SHP77 treated with DMSO at 0.1 percent for 48 hours (cell line): ENCODE data around the gene LAMB1.
"Not testable (repeated sequence)": the region's sequence is repeated elsewhere in the genome, so short reads cannot be mapped to it uniquely, and the experiment has no call there.

Experiments used
- DNase-seq: peaks from one replicate; lab custom pipeline; 2025; lab: John Stamatoyannopoulos, UW

Gene LAMB1

DNA sequence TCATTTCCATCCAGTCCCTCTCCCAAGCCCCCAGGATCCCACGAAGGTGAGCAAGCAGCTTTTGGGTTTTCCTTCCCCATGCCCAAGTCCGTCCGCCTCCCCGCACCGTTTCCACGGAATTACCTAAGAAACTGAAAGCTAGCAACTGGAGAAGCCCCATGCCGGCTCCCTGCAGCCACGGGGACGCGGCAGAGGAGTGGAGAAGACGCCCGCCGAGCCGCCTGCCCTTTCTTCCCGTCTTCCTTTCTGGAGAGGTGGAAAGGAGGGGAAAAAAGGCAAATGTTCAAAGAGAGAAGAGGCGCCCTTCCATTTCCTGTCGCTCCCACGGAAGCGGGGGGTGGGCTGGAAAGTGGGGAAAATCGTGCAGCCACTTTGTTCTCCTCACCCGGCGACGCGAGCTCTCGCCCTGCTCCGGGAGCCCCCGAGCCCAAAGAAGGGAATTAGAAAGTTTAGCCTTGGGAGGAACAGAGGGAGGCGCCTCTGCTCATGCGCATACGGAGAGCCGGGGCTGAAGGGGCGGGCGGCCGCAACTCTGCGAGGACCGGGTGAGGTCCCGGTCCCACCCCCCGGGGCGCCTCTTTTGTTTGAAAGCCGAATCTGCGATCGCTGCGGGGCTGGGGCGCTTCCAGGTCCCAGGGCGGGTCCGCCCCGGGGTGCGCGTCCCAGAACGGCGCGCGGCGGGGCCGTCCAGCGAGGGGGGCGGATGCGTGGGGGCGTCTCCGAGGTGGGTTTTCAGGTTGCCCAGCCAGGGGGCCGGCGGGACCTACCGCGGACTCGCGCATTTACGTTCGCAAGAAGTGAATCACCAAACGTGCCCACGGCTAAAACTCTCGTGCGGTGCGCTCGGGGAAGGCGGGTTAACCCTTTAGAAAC, at the start of gene LAMB1:
TSS of gene LAMB1 (minus strand) at position 436 of the 873 bp plus-strand sequence. CDS start at position 160, 276 bp downstream.
- no peak for DNase-seq

GRCh38 chr7:108051454-108051853, 48.5 kb upstream of the LAMB1 start:
- no peak for DNase-seq

DNA sequence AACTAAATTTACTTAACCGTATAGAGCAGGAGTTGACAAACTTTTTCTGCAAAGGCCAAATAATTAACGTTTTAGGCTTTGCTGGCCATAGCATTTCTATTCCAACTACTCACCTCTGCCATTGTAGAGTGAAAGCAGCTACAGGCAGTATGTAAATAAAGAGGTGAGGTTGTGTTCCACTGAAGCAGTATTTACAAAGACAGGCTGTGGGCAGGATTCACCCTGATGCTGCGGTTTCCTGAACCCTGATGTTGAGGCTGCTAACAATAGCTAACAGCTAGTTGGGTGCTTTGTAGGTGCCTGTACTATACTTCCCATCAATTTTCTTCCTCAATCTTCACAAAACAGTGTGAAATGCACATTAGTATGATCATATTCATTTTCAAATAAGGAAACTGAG, 47.0 kb upstream of the LAMB1 start:
- no peak for DNase-seq

DNA sequence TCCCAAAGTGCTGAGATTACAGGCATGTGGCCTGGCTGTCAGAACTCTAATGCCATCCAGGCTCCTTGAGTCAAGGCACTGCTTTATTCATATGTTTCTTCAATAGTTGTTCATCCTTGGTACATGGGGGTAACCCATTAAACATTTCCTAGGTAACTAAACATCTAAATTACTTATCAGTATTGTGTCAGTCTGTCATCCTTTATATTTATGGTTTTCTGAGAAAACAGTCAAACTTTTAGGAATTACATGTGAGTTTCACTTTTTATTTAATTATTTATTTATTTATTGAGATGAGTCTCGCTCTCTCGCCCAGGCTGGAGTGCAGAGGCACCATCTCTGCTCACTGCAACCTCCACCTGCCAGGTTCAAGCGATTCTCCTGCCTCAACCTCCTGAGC, 45.5 kb upstream of the LAMB1 start:
- no peak for DNase-seq

GRCh38 chr7:108046952-108047506, 44.1 kb upstream of the LAMB1 start:
- DNase-seq, result no peak

- DNase-seq, result no peak
Observed at GRCh38 chr7:108045669-108046068, 42.7 kb upstream of the LAMB1 start.

- DNase-seq, result no peak
Observed at GRCh38 chr7:108045154-108045553, 42.2 kb upstream of the LAMB1 start.

- no peak for DNase-seq
Observed at GRCh38 chr7:108044345-108044744, 41.4 kb upstream of the LAMB1 start.

DNA sequence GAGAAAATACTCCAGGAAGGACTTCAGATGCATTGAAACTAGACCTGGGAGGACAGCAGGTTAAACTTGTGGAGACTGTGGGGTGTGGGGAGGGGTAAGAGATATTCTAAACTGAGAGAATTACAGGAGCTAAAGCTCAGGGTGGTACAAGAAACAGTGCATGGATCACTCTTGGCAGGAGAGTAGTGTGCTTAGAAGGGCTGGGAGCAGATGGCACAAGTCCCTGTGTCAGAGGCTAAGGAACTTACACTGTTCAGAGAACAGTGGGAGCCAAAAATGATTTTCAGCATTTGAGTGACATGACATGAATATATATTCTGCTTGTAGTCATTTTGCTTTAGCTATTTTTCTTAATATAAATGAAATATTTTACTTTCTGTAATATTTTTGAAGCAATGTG, 36.0 kb upstream of the LAMB1 start:
- DNase-seq, result no peak

GRCh38 chr7:108037741-108038140, 34.8 kb upstream of the LAMB1 start:
- no peak for DNase-seq

DNA sequence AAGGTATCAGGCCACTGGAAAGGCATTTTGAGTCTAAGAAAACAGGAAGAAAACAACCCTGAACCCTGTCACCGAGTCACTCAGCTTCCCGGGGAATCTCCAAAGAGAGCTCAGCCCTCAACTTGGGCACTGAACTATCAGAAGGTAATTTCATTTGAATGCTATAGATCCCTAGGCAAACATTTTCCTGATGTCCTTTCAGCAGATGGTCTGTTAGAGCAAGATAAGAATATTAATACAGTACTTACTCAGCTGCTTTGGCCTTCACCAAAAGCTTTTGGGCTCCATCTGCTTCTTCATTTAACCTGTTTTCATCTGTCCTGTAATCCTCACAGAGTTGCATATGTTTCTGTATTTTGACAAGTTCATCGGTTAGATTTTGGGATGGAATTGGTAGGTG, 34.2 kb upstream of the LAMB1 start:
- no peak for DNase-seq

GRCh38 chr7:108034586-108034985, 31.6 kb upstream of the LAMB1 start:
- no peak for DNase-seq

GRCh38 chr7:108033776-108034497, 31.0 kb upstream of the LAMB1 start:
- DNase-seq, result no peak

GRCh38 chr7:108033309-108033708, 30.3 kb upstream of the LAMB1 start:
- not testable (repeated sequence) for DNase-seq

- DNase-seq, result no peak
Observed at GRCh38 chr7:108030516-108030915, 27.6 kb upstream of the LAMB1 start.

GRCh38 chr7:108029034-108029433, 26.1 kb upstream of the LAMB1 start:
- DNase-seq, result no peak

- DNase-seq, result no peak
Observed at GRCh38 chr7:108028111-108028510, 25.1 kb upstream of the LAMB1 start.

GRCh38 chr7:108027239-108027638, 24.3 kb upstream of the LAMB1 start:
- no peak for DNase-seq

DNA sequence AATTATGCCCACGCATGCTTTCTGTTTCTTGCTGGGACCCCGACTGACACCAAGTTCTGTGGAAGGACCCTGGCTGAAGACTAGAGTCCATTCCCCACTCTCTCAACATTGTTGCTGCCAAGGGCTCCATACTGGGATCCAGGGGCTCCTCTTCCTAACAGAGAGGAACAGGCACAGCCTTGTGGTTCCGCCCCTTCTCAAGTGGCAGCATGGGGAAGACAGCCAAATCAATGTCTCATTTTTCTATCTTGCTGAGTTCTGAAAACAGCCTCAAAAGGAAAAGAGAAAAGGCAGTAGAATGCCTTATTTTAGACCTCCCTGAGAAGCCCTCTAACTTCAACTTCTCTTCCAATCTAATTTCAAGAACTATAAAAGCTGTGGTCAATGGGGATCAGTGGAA, 23.7 kb upstream of the LAMB1 start:
- no peak for DNase-seq

DNA sequence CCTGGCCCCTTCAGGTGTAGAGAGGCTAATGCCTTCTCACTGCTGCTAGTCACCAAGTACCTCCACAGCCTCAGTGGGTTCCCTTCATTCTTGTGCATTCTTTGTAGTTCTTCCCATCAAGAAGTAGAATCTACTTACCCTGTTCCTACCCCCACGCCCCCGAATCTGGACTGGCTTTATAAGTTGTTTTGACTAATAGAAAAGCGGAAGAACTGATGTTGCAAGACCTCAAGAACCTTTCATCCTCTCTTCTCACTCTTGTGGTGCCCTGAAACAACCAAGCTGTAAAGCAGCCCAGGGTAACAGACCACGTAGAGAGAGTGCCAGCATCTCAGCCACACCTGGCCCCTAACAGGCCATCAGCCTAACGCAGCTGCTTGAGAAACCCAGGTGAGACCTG, 23.2 kb upstream of the LAMB1 start:
- DNase-seq, result no peak

- no peak for DNase-seq
Observed at GRCh38 chr7:108024538-108024937, 21.6 kb upstream of the LAMB1 start.

- DNase-seq, result no peak
Observed at GRCh38 chr7:108020585-108020984, 17.6 kb upstream of the LAMB1 start.

- DNase-seq, result no peak
Observed at GRCh38 chr7:108018668-108019067, 15.7 kb upstream of the LAMB1 start.
